Occipital lobe (tissue), 2 donors: ENCODE results near the gene FAM98C. TPM values are rescaled to one million over a fixed set of nuclear protein-coding genes. Genes with fewer than 3 reads are reported as not detected.
"Not testable (repeated sequence)": the region's sequence is repeated elsewhere in the genome, so short reads cannot be mapped to it uniquely, and the experiment has no call there.

ENCODE experiments used
- DNase-seq: peaks from one replicate; lab custom pipeline; 2025; lab: John Stamatoyannopoulos, UW
- total RNA-seq: library from RNA; depleted of rRNA; stranded (reverse); fragments of >200 nt; gene quantifications from one replicate; pipeline ENCODE4 v1.2.3, GENCODE V29; 2014

Gene FAM98C
- total RNA-seq, 1 donor from 2014 or later, result 8.0 TPM

DNA sequence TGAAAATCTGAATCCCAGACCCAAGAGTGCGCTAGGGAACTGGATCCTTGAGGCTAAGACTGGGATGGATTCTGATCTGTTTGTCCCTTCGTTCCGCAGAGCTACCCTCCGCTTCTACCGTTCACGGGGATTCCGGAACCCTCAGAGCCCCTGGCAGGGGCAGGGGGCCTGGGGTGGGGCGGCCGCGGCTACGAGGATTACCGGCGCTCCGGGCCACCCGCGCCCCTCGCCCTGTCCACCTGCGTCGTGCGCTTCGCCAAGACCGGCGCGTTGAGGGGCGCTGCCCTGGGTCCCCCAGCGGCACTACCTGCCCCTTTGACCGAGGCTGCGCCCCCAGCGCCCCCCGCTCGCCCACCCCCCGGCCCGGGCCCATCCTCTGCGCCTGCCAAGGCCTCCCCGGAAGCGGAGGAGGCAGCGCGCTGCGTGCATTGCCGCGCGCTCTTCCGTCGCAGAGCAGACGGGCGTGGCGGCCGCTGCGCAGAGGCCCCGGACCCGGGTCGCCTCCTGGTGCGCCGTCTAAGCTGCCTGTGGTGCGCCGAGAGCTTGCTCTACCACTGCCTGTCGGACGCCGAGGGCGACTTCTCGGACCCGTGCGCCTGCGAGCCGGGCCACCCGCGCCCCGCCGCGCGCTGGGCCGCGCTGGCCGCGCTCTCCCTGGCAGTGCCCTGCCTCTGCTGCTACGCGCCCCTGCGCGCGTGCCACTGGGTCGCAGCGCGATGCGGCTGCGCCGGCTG, 7.3 kb upstream of the FAM98C start:
- no peak for DNase-seq

DNA sequence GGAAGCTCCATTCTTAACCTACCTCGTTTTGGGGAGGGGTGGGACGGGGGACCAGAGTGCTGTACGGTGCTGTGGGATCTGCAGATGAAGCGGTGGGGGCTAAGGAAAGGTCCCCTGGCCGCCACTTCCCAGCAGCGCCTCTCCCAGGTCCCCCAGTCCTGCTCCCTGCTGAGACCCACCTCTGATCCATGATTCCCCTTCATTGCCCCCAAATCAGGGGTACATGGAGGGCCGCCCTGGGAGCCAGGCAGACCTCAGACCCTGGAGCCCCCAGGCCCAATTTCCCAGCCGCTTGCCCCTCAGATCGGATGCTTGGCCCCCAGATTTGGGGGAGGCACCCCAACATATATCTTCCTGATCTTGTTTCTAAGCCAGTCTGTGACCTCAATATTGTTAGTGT, 3.8 kb upstream of the FAM98C start:
- DNase-seq, result no peak

DNA sequence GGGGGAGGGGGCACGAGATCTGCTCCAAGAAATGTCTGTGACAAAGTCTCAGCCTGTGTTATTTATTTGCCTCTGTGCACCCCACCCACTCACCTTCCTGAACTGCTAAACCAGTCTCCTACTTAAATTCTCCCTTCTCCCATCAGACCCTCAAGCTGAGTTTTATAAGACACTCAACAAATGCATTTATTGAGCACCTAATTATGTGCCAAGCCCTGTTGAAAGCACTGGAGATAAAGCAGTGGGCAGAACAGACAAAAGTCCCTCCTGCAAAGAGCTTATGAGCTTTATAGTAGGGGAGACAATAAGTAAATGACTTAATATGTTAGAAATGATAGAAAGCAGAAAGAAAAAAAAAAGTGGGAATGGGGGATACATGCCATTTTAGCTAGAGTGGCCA, 3.4 kb upstream of the FAM98C start:
- DNase-seq, result no peak

GRCh38 chr19:38400361-38400760, 2.5 kb upstream of the FAM98C start:
- DNase-seq, result no peak

GRCh38 chr19:38401148-38401547, 1.7 kb upstream of the FAM98C start:
- DNase-seq, result no peak

- DNase-seq, result no peak
Measured at GRCh38 chr19:38402623-38402966, 298 bp upstream of the FAM98C start.

DNA sequence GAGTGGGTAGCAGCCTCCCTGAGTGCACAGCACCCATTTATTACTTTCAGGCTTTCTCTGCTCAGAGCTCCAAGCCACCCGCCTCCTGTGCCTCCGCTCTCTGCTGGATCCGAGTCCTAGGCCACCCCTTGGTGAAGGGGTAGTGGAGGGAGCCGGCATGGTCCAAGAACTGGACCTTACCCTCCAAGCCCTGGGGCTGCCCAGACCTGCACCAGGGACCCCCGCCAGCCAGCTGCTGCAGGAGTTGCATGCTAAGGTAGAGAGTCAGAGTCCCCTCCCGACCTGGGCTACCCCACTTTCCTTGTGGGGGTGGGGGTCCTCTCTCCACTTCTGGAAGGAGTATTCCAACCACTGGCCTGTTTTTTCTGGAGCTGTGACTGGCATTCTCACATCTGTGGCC, 2.0 kb downstream of the FAM98C start:
- DNase-seq, result no peak

DNA sequence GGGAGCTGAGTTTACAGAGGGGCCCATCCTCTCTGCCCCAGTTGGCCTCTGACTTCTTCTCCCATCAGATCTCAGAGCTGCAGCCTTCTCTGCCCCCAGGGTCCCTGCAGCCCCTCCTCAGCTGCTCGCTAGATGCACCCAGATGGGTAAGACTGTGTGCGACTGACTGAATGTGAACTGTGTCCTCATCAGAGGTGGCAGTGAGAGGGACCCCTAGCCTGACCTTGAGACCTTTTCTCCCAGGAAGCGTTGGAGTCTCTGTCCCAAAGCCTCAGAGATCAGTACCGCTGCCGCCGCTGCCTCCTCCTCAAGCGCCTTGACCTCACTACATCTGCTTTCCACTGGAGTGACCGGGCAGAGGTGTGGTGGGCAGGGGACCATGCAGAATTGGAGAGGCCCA, 2.4 kb downstream of the FAM98C start:
- no peak for DNase-seq

- no peak for DNase-seq
Measured at GRCh38 chr19:38409631-38410133, 6.8 kb downstream of the FAM98C start.

GRCh38 chr19:38410407-38410806, 7.5 kb downstream of the FAM98C start:
- DNase-seq, result not testable (repeated sequence)

- no peak for DNase-seq
Measured at GRCh38 chr19:38411041-38411712, 8.3 kb downstream of the FAM98C start.

- not testable (repeated sequence) for DNase-seq
Measured at GRCh38 chr19:38411898-38412297, 9.0 kb downstream of the FAM98C start.

GRCh38 chr19:38412491-38412890, 9.6 kb downstream of the FAM98C start:
- no peak for DNase-seq

- DNase-seq, result no peak
Measured at GRCh38 chr19:38412961-38413360, 10.1 kb downstream of the FAM98C start.

GRCh38 chr19:38413416-38413815, 10.5 kb downstream of the FAM98C start:
- no peak for DNase-seq

GRCh38 chr19:38417146-38417543, 14.3 kb downstream of the FAM98C start:
- DNase-seq, result no peak

- DNase-seq, result no peak
Measured at GRCh38 chr19:38417544-38418506, 14.9 kb downstream of the FAM98C start.

GRCh38 chr19:38420935-38421334, 18.0 kb downstream of the FAM98C start:
- DNase-seq, result no peak

DNA sequence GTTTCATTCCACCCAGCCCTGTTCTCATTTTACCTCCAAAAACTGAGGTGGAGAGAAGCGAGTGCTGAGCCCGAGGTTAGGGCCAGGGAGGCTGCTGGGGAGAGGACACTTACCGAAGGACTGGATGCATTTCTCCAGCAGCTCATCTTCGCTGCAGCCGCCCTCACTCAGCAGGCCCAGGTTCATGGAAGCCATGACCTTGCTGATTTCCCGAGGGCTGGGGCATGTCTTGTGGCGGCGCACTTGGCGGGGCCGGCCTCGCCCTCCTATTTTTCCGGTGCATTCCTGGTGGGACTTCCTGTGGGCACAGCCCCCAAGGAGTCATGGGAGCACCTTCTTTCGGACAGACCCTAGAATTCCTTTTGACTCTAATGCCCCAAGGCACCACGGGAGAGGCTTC, 19.0 kb downstream of the FAM98C start:
- no peak for DNase-seq

- DNase-seq, result no peak
Measured at GRCh38 chr19:38422438-38422837, 19.5 kb downstream of the FAM98C start.

DNA sequence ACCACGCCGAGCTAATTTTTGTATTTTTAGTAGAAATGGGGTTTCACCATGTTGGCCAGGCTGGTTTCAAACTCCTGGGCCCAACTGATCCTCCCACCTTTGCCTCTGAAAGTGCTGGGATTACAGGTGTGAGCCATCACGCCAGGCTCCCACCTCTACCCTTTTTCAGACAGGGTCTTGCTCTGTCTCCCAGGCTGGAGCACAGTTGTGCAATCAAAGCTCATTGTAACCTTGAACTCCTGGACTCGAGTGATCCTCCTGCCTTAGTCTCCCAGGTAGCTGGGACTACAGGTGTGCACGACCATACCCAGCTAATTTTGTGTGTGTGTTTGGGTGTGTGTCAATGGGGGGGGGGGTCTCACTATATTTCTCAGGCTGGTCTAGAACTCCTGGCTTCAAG, 21.4 kb downstream of the FAM98C start:
- DNase-seq, result no peak

DNA sequence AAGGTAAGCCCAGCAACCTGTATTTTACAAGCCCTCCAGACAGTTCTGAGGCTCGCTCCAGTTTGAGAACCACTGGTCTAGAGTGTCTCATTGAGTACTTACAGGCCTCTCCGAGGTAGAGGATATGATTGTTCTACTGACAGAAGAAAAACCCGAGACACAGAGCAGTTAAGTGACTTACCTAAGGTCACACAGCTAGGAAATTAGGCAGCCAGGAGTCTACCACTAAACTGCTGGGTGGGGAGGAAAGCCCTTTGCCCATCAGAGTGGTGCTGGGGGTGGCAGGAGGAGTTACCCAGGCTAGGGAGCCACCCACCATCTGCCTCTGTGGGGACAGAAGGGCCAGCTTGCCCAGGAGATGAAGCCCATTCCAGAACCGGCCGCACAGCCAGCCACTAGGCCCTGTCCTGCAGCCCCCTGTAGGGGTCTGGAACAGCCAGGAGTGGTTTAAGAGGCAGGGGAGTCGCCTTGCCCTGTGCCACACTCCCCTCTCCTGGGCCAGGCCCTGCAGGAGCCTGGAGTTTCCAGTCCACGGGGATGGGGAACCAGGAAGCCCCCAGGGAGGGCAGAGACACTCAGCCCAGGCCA, 22.4 kb downstream of the FAM98C start:
- DNase-seq, result no peak
